Measurements from ENCODE around the gene MFSD6. TPM values are rescaled to one million over a fixed set of nuclear protein-coding genes. Genes with fewer than 3 reads are reported as not detected.

MFSD6 gene
- total and polyA plus RNA-seq, 2 experiments from 2014 or later = 0.62 to 1.5 TPM

DNA sequence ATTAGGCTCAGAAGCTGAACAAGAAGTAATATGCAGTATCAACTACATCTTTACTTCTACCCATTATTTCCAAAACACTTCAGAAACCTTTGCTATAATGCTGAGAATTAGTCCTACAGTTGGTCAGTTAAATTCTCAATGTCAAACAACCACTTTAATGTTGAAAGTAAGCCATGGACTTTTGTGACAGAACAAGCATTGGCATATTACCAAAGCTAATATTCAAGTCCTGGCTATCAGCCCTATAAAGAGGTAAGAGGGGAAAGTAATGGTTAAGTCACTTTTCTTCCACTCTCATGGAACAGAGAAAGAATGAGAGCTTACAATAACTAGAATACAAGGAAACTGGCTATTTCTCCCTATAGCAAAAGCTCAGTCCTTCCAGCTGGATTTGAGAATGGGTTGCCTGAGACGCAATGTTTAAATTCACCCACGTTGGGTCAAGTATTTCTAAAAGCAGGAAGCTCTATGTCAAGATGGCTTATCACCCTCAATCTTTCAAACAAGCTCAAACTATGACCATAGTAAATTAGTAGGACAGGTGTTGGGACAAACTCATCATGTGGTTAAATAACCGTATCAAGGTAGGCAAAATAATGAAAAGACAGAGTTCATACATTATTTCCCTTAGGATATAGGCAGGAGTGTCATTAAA, 31.4 kb upstream of the MFSD6 start:
- no peaks in the 10 kb centered on the region for H3K36me3 ChIP-seq
- no peaks in the 10 kb centered on the region for H3K9me3 ChIP-seq (ENCODE audit: low read depth)
- H3K27ac ChIP-seq = no peak overlapping the region
- no peak for DNase-seq (ENCODE audit: low read depth in 1 of 2, low spot score in 1 of 2)
- peaks cover 7% of the 10 kb centered on the region for H3K4me1 ChIP-seq (ENCODE audit: low read depth)
- no peak overlapping the region for H3K4me3 ChIP-seq
- H3K27me3 ChIP-seq = no peaks in the 10 kb centered on the region
- no peak for TF ChIP-seq CTCF (IDR thresholded peaks at IDR 0.05; ENCODE audit: low read depth, low read length)

DNA sequence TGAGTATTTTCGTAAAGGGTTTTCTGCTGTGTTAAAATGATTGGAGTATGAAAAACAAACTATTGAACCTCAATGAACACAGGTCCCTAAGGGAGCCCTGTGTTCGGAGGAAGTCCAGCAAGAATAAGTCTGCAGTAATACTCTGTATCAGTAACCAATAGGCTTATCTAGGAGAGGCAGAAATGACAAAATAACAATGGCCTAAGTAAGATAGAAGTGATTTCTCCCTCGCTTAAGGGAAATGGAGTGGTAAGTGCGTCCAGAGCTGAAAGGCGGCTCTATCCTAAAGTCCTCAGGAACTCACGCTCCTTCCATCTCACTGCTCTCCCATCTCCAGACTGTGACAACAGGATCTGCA, 29.3 kb upstream of the MFSD6 start:
- no peak for TF ChIP-seq CTCF (IDR thresholded peaks at IDR 0.05; ENCODE audit: low read depth, low read length)
- H3K27ac ChIP-seq = no peak overlapping the region
- DNase-seq (ENCODE audit: low read depth in 1 of 2, low spot score in 1 of 2) = no peak
- peaks cover 7% of the 10 kb centered on the region for H3K4me1 ChIP-seq (ENCODE audit: low read depth)
- no peaks in the 10 kb centered on the region for H3K36me3 ChIP-seq
- H3K9me3 ChIP-seq (ENCODE audit: low read depth) = no peaks in the 10 kb centered on the region
- H3K27me3 ChIP-seq = no peaks in the 10 kb centered on the region
- no peak overlapping the region for H3K4me3 ChIP-seq

- no peak overlapping the region for H3K27ac ChIP-seq
- H3K4me1 ChIP-seq (ENCODE audit: low read depth) = peaks cover 7% of the 10 kb centered on the region
- H3K4me3 ChIP-seq = no peak overlapping the region
- H3K9me3 ChIP-seq (ENCODE audit: low read depth) = no peaks in the 10 kb centered on the region
- TF ChIP-seq CTCF (IDR thresholded peaks at IDR 0.05; ENCODE audit: low read depth, low read length) = no peak
- H3K27me3 ChIP-seq = no peaks in the 10 kb centered on the region
- DNase-seq (ENCODE audit: low read depth in 1 of 2, low spot score in 1 of 2) = peak; percentile 42 to 62
- H3K36me3 ChIP-seq = no peaks in the 10 kb centered on the region
Measured at GRCh38 chr2:190379249-190379964, 28.7 kb upstream of the MFSD6 start.

DNA sequence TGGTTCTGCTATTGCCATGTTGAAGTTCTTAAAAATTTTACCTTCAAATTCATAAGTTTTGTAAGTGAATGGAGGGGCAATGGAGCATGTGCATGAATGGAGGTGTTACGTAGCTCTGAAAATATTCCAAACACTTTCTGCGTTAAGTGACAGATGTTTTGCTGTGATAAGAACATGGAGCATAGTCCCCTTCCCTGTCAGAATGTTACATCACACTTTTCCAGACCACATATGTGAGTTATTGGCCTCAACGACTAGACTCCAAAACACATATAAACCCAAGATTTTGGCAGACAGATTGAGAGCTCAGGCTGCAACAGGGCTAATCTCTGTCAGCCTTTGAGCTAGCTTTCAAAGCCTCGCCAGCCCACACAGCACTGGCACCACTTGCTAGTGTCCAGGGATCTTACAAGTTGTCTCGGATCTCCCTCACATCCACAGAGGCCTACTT, 27.2 kb upstream of the MFSD6 start:
- DNase-seq (ENCODE audit: low read depth in 1 of 2, low spot score in 1 of 2) = no peak
- Histone ChIP-seq H3K36me3 (no peaks in the 10 kb centered on the region), H3K9me3 (ENCODE audit: low read depth) (no peaks in the 10 kb centered on the region), H3K4me3 (no peak overlapping the region), H3K27ac (no peak overlapping the region), H3K27me3 (no peaks in the 10 kb centered on the region), H3K4me1 (ENCODE audit: low read depth) (peaks cover 7% of the 10 kb centered on the region)
- no peak for TF ChIP-seq CTCF (IDR thresholded peaks at IDR 0.05; ENCODE audit: low read depth, low read length)

- TF ChIP-seq CTCF (IDR thresholded peaks at IDR 0.05; ENCODE audit: low read depth, low read length) = peak; percentile 31
- Histone ChIP-seq H3K4me1 (ENCODE audit: low read depth) (peaks cover 7% of the 10 kb centered on the region), H3K36me3 (no peaks in the 10 kb centered on the region), H3K9me3 (ENCODE audit: low read depth) (no peaks in the 10 kb centered on the region), H3K27ac (no peak overlapping the region), H3K27me3 (no peaks in the 10 kb centered on the region), H3K4me3 (no peak overlapping the region)
- peak; percentile 19 to 58 for DNase-seq (ENCODE audit: low read depth in 1 of 2, low spot score in 1 of 2)
Measured at GRCh38 chr2:190382851-190383250, 25.3 kb upstream of the MFSD6 start.
